GM19324 (cell line): ENCODE results near the gene ITGA1.
"Not testable (repeated sequence)": the region's sequence is repeated elsewhere in the genome, so short reads cannot be mapped to it uniquely, and the experiment has no call there.

Source experiments
- ATAC-seq: cut with Tn5 transposase; IDR thresholded peaks from one replicate; pipeline ENCODE4 v1.9.1; 2021; ENCODE audit warnings: mild to moderate bottlenecking, moderate library complexity; ENCODE audit not compliant: unreplicated experiment, low FRiP score

Gene ITGA1

GRCh38 chr5:52824827-52825226 lies 37.1 kb downstream of the ITGA1 start:
- ATAC-seq, result no peak

DNA sequence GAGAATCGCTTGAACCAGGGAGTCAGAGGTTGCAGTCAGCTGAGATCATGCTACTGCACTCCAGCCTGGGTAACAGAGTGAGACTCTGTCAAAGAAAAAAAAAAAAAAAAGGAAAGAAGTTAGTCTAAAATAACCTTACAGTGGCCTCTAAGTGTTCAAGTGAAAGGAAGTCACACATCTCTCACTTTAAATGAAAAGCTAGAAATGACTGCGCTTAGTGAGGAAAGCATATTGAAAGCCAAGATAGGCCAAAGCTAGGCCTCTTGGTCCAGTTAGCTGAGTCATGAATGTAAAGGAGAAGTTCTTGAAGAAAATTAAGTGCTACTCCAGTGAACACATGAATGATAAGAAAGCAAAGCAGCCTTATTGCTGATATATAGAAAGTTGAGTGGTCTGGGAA lies 38.1 kb downstream of the ITGA1 start:
- peak; percentile 73 for ATAC-seq

GRCh38 chr5:52827815-52828214 lies 40.1 kb downstream of the ITGA1 start:
- no peak for ATAC-seq

DNA sequence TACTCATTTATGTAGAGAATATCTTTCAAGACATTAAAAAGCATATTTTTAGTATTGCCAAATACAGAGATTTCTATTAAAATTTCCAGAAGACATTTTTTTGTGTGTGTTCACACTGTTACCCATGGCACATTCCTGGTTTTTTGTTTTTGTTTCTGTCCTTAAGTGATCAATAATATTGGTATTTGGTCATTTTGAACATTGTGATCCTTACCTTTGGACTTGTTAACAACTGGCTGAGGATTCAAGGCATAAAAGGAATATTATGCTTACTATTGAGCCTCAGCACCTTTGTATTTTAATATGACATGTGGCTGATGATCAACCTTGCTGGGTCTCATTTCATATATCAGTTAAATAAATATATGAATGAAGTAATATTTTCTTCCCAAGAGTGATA lies 41.9 kb downstream of the ITGA1 start:
- no peak for ATAC-seq

DNA sequence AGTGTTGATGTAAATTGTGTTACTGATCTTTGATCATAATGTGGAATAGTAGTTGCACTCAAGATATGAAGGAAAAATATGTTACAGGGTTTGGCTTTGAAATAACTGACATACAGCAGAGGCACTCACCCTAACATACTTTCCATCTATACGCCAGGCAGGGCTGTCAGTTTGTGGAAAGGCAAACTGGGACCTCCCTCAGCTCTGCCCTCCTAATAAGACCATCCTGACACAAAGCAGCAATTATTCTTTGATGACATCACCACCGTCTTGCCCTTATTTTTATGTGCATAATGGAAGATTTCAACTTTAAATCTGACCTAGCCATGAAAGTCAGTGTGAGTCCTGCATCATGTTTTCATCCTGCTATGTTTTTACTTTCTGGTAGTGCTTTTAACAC lies 42.9 kb downstream of the ITGA1 start:
- ATAC-seq, result no peak

- no peak for ATAC-seq
These were observed 44.2 kb downstream of the ITGA1 start for GRCh38 chr5:52831786-52832511.

DNA sequence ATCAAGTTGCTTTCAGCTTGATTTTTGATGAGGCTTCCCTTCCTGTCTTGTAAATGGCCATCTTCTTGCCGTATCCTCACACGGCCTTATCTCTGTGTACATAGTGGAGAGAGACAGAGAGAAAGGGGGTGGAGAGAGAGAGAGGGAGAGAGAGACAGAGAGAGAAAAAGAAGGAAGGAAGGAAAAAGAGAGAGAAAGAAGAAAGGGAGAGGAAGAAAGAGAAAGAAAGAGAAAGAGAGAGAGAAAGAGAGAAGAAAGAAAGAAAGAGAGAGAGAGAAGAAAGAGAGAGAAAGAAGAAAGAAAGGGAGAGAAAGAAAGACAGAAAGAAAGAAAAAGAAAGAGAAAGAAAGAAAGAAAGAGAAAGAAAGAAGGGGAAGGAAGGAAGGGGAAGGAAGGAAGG lies 46.6 kb downstream of the ITGA1 start:
- ATAC-seq, result no peak

- no peak for ATAC-seq
These were observed 49.4 kb downstream of the ITGA1 start for GRCh38 chr5:52837068-52837467.

DNA sequence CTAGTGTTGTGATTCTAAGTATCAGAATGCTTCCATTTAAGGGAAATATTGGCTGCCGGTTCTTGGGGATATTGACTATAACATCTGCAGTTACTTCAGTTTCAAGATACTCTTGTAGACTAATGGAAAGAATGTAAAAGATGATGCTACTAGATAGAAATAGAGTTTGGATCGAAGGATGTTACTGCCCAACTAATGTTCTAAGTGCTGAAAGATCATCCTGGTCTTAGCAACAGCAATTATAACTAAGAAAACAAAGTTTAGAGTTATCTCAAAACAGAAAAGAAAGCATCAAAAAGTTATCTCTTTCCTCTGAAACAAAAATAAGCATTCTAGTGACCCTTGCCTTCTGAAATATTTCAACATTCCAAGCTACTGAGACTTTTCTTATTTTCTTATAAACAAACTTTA lies 49.9 kb downstream of the ITGA1 start:
- no peak for ATAC-seq

GRCh38 chr5:52838326-52839015 lies 50.8 kb downstream of the ITGA1 start:
- ATAC-seq, result no peak

GRCh38 chr5:52839285-52839684 lies 51.6 kb downstream of the ITGA1 start:
- no peak for ATAC-seq

DNA sequence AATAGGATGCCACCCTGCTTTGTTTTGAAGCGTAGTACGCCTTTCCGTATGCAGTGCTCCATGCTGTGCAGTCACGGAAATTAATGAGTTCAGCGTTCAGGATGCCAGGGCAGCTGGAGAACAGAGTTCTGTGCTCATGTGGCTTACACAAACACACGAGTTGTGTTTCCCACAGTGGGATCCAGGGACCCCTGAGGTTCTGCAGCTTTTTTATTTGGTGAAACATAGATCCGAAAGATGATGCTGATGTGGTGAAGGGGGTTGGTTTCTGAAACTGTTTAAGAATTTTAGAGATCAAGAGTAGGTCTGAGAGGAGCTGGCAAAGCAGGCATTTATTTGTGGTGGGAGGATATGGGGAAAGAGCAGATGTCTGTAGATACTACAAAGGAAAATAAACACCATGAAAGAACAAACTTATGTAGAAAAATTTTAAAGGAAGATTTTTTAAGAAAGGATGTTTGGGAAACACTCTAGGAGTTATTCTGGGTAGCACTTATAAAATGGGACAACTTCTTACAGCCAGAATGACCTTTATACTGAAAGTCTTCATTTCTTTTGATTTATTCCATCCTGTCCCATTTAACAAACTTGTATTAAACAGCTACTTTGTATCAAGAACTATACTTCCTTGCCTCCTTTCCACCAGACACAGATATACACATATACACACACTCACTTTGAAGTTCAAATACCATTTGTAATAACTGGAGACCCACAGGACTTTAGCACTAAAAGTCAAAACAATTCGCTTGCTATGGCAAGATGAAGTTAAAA lies 52.7 kb downstream of the ITGA1 start:
- ATAC-seq, result no peak

- no peak for ATAC-seq
These were observed 53.4 kb downstream of the ITGA1 start for GRCh38 chr5:52841114-52841513.

DNA sequence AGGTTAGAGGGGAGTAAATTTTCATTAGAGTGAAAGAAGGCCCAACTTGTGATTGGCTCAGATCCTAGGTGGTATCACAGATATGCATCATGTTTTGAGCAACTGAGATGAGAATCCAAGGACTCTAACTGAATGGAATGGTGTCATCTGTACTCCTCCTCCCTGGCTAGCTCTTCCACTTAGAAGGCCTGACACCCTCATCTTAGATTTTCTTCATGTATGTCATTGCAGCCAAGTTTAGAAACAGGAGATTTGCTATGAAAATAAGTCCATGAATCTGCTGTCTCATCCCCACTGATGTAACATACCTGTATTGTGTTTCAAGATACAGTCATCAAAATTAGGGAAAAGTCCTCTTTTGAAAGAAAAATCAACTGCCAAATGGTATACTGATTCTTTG lies 54.4 kb downstream of the ITGA1 start:
- no peak for ATAC-seq

DNA sequence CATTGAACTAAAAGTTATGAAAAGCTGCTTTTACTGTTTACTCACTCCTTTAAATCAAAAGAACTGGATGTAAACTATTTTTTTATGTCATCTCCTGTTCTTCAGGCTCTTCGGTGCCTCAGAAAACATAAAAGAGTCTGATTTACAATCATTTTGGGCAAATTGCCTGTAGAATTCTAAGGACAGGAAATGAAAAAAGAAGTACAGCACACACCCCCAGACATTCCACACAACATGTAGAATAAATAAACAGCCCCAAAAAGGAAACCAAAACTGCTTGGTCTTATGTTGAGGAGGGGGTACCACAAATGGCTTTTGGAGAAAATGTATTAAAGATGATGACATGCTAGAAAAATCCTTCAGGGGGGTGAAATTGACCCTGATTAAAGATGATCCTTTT lies 57.2 kb downstream of the ITGA1 start:
- ATAC-seq, result no peak

DNA sequence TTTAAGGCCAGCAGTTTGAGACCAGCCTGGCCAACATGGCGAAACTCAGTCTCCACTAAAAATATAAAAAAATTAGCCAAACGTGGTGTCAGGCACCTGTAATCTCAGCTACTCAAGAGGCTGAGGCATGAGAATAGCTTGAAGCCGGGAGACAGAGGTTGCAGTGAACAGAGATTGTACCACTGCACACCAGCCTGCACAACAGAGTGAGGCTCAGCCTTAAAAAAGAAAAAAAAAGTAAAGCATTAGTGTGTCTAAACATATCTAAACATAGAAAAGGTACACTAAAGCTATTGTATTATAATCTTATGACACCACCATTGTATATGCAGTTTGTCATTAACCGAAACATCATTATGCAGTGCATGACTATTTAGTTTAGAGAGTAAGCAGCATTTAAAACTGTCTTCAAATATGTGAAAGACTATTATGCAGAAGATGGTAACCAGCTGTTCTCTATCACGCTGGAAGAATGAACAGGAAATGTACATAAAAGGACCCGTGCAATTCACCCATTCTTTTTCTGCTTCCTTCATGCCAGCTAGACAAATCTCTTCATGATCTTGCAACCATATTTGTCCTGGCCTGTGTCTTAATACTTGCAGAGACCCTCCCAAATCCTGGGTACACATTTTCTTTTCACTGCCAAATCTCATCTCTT lies 58.6 kb downstream of the ITGA1 start:
- no peak for ATAC-seq

- ATAC-seq, result not testable (repeated sequence)
These were observed 61.0 kb downstream of the ITGA1 start for GRCh38 chr5:52848688-52849087.

GRCh38 chr5:52849544-52849943 lies 61.8 kb downstream of the ITGA1 start:
- no peak for ATAC-seq

DNA sequence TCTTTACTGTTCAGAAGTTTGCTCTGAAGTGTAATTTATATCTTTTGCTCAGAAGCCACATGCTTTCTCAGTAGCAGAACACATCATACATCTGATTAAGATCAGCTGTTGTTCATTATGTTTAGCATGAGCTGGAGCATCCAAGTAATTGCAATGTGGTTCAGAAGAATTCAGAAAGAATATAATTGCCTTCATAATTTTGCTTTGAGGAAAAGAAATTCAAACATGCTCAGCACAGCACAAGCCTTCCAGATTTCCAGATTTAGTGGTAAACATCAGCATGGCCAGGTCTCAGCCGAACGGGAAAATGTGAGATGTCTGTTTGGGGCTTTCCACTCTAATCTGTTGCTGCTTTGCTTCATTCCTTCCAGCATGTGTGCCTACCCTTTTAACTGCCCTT lies 65.9 kb downstream of the ITGA1 start:
- no peak for ATAC-seq

DNA sequence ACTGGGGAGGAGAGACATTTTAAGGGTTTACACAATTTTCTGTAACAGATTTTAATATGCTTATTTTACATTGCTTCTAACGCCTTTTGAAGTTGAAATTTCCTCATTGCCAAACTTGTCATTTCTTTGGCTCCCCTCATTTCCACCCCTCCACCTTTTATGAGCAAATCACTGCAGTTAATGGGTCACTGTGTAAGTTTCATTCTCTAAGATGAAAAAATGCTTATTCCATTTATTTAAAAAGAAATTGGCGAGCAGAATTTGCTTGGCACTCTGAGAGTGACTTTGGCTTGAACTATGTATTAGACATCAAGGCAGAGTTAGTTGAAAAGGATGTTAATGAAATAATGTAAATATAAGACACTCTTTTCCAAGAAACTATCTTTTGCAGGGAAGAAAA lies 66.6 kb downstream of the ITGA1 start:
- no peak for ATAC-seq

GRCh38 chr5:52854949-52855348 lies 67.2 kb downstream of the ITGA1 start:
- ATAC-seq, result no peak
